ENCODE data around the gene MED15. TPM values are rescaled to one million over a fixed set of nuclear protein-coding genes. Genes with fewer than 3 reads are reported as not detected.

Gene MED15
- total RNA-seq, 1 donor from 2014 or later, result 104 TPM

DNA sequence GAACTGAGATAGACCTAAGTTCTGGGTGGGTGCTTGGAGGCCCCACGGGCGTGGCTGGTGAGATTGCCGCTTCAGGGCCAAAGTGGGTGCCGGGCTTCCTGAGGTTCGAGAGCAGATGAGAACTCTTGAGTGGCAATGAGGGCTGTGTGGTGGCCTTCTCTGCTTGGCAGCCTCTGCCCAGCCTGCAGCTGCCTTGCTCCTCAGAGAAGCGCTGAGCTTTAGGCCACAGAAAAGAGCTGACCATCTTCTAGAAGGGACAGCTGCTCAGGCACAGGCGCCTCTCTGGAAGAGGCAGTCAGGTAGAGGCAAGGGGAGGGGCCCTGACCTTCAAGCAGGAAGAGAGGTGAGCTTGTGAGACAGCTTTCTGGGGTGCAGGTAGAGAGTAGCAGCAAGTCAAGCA, 72.8 kb downstream of the MED15 start:
- H3K27me3 Mint-ChIP-seq (ENCODE audit: unreplicated experiment), result no peaks in the 10 kb centered on the region
- H3K9me3 Mint-ChIP-seq (ENCODE audit: unreplicated experiment), result no peaks in the 10 kb centered on the region
- no peak for TF ChIP-seq CTCF (IDR thresholded peaks at IDR 0.05)
- H3K4me3 Mint-ChIP-seq (ENCODE audit: unreplicated experiment), result no peak overlapping the region
- peaks cover 22% of the 10 kb centered on the region for H3K36me3 Mint-ChIP-seq (ENCODE audit: unreplicated experiment)
- H3K4me1 Mint-ChIP-seq (ENCODE audit: unreplicated experiment), result peaks cover 21% of the 10 kb centered on the region
- H3K27ac Mint-ChIP-seq (ENCODE audit: unreplicated experiment), result peak overlapping the region; percentile 50
- DNase-seq (ENCODE audit: extremely low spot score, unreplicated experiment), result no peak

GRCh38 chr22:20580611-20581502, 73.4 kb downstream of the MED15 start:
- Mint-ChIP-seq H3K36me3 (ENCODE audit: unreplicated experiment) (peaks cover 20% of the 10 kb centered on the region), H3K4me3 (ENCODE audit: unreplicated experiment) (no peak overlapping the region)

DNA sequence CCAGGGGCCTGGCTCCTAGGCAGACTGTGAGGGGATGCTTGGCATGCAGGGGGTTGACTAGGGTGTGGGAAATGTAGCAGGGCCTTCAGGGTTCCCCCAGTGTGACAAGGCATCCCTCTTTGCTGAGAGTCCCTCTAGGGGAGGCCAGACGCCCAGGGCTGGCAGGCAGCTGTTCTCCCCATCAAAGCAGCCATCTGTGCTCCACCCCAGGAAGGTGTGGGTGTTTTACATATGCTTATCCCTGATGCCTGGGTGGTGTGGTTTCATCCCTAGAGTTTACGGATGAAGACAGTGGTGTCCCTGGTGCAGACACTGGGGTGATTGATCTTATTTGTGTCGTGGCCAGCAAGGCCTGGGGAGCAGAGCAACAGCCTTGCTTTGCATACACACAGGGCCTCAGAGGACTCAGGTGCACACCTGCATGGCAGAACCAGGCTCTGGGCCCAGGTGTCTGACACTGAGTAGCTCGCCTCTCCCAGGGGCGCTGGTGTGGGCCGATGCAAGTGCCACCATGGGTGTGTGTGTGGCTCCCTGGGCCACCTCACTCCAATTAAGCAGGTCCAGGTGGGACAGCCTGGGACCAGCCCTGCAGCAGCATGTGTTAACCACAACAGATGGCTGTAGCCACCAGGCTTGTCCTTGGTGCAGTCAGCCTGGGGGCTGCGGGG, 74.2 kb downstream of the MED15 start:
- Mint-ChIP-seq H3K4me3 (ENCODE audit: unreplicated experiment) (no peak overlapping the region), H3K4me1 (ENCODE audit: unreplicated experiment) (peaks cover 19% of the 10 kb centered on the region), H3K36me3 (ENCODE audit: unreplicated experiment) (peaks cover 17% of the 10 kb centered on the region), H3K27ac (ENCODE audit: unreplicated experiment) (no peak overlapping the region), H3K9me3 (ENCODE audit: unreplicated experiment) (no peaks in the 10 kb centered on the region), H3K27me3 (ENCODE audit: unreplicated experiment) (no peaks in the 10 kb centered on the region)
- no peak for DNase-seq (ENCODE audit: extremely low spot score, unreplicated experiment)
- TF ChIP-seq CTCF (IDR thresholded peaks at IDR 0.05), result no peak

More at GRCh38 chr22:20580611-20581502, 73.4 kb downstream of the MED15 start:
- no peaks in the 10 kb centered on the region for H3K27me3 Mint-ChIP-seq (ENCODE audit: unreplicated experiment)
- TF ChIP-seq CTCF (IDR thresholded peaks at IDR 0.05), result no peak
- H3K9me3 Mint-ChIP-seq (ENCODE audit: unreplicated experiment), result no peaks in the 10 kb centered on the region
- H3K4me1 Mint-ChIP-seq (ENCODE audit: unreplicated experiment), result peaks cover 21% of the 10 kb centered on the region
- DNase-seq (ENCODE audit: extremely low spot score, unreplicated experiment), result no peak
- H3K27ac Mint-ChIP-seq (ENCODE audit: unreplicated experiment), result peak overlapping the region; percentile 50

- no peak for TF ChIP-seq CTCF (IDR thresholded peaks at IDR 0.05)
- Mint-ChIP-seq H3K36me3 (ENCODE audit: unreplicated experiment) (peaks cover 17% of the 10 kb centered on the region), H3K9me3 (ENCODE audit: unreplicated experiment) (no peaks in the 10 kb centered on the region), H3K4me3 (ENCODE audit: unreplicated experiment) (no peak overlapping the region), H3K27me3 (ENCODE audit: unreplicated experiment) (no peaks in the 10 kb centered on the region), H3K27ac (ENCODE audit: unreplicated experiment) (no peak overlapping the region), H3K4me1 (ENCODE audit: unreplicated experiment) (peaks cover 14% of the 10 kb centered on the region)
- DNase-seq (ENCODE audit: extremely low spot score, unreplicated experiment), result no peak
These were observed 74.7 kb downstream of the MED15 start for GRCh38 chr22:20582171-20582511.

Data from osteocyte (in vitro differentiated cells).